Lower leg skin (tissue), 3 donors: Measurements from ENCODE around the gene PANX3.

Experiments
- POLR2A ChIP-seq, 2 donors: fragments of 450-650 bp; IDR thresholded peaks; one replicate each; pipeline ENCODE4 v1.6.1; 2016 to 2017; ENCODE audit warnings: antibody characterized with exemption in 2 of 2, mild to moderate bottlenecking in 1 of 2, moderate library complexity in 1 of 2
- TF ChIP-seq, protein P1 (sequence below), 3 donors: fragments of 450-650 bp; IDR thresholded peaks; one replicate each; pipeline ENCODE4 v1.5.1; 2016; ENCODE audit warnings: antibody characterized with exemption in 3 of 3, mild to moderate bottlenecking in 3 of 3, moderate library complexity in 2 of 3

GRCh38 chr11:124642628-124643027 is 31.4 kb downstream of the PANX3 start:
- TF ChIP-seq, protein P1, sequence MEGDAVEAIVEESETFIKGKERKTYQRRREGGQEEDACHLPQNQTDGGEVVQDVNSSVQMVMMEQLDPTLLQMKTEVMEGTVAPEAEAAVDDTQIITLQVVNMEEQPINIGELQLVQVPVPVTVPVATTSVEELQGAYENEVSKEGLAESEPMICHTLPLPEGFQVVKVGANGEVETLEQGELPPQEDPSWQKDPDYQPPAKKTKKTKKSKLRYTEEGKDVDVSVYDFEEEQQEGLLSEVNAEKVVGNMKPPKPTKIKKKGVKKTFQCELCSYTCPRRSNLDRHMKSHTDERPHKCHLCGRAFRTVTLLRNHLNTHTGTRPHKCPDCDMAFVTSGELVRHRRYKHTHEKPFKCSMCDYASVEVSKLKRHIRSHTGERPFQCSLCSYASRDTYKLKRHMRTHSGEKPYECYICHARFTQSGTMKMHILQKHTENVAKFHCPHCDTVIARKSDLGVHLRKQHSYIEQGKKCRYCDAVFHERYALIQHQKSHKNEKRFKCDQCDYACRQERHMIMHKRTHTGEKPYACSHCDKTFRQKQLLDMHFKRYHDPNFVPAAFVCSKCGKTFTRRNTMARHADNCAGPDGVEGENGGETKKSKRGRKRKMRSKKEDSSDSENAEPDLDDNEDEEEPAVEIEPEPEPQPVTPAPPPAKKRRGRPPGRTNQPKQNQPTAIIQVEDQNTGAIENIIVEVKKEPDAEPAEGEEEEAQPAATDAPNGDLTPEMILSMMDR (IDR thresholded peaks at IDR 0.05), result no peak
- TF ChIP-seq POLR2A (IDR thresholded peaks at IDR 0.05), result no peak
